COR-L47 (cell line): ENCODE measurements around the gene GATB.
"Not testable (repeated sequence)": the region's sequence is repeated elsewhere in the genome, so short reads cannot be mapped to it uniquely, and the experiment has no call there.

Experiments used
- DNase-seq: peaks from one replicate; lab custom pipeline; 2025; lab: John Stamatoyannopoulos, UW

Gene GATB

DNA sequence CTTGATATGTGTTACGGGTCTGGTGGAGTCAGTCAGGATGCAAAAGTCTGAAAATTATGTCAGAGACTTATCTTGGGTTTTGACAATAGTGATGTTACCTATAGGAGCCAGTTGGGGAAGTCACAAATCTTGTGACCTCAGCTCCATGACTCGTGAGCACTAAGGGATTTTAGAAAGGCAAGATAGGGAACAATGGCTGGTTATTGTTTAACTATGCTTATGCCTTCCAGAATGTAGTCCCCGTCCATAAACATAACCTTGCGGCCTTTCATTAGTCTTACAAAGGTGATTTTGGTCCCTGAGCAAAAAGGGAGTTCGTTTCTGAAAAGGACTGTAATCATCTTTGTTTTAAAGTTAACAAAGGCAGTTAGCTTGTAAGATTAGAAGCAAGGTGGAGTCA lies 23.9 kb upstream of the GATB start:
- DNase-seq: no peak

DNA sequence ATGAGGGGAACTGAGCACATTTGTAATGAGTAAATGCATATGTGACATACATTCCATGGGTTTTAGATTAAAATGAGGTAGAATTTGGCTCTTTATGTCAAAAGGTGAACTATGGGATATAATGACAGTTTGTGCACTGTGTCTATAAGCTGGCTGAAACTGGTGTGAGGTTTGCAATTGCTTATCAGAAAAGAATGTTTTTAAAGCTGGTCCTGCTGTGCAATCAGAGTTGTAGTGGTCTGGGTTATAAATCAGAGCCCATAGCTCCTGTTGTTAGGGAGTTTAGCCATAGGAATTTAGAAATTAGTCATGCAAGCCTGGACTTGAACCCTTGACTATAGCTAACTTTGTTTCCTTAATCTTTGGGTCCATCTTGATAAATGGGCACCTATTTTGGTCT lies 23.1 kb upstream of the GATB start:
- no peak for DNase-seq

DNA sequence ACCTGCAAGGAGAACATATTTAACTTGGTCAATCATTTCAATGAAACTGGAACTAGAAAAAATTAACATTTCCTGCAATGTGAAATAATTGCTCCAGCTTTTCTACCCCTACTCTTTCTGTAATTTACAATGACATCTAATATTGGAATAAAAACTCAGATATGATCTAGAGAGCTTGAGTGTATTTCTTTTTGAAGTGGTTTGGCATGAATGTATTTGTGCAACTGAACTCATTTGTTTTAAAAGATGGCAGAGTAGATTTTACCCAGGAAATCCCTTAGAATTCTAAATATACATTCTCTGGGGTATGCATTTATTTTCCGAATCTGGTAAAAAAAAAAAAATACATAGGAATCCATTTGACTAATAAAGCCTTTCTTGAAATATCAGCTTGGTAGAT lies 21.5 kb upstream of the GATB start:
- DNase-seq: no peak

DNA sequence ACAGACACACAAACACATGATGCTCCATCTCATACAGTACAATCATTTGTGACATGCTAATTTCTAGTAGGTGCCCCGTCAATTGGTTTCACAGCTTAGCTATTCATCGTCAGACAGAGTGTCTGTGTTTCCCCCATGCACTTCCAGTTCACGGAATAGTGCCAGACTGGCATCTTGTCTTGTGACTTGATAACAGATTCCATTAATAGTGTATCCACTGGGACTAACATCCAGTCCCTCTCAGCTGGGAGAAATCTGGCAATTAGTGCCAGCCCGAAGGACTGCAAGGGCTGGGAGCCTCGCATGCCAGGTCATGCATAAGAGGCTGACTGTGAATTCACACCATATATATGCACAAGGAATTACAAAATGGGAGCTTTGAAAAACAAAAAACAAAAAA lies 20.2 kb upstream of the GATB start:
- no peak for DNase-seq

DNA sequence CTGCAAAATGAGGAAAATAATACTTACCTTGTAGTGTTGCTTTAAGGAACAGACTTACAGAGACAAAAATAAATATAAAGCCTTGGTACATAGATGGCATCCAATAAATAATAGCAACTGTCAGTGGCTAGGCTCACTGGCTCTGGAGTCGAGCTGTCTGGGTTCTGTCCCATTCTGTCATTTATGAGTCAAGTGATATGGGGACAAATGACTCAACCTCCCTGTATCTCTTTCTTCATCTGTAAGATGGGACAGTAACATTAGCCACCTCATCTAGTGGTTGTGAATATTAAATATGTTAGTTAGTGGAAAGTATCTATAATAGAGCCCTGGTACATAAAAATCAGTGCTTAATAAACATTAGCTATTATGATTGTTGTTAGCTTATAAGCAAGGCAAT lies 16.7 kb upstream of the GATB start:
- no peak for DNase-seq

DNA sequence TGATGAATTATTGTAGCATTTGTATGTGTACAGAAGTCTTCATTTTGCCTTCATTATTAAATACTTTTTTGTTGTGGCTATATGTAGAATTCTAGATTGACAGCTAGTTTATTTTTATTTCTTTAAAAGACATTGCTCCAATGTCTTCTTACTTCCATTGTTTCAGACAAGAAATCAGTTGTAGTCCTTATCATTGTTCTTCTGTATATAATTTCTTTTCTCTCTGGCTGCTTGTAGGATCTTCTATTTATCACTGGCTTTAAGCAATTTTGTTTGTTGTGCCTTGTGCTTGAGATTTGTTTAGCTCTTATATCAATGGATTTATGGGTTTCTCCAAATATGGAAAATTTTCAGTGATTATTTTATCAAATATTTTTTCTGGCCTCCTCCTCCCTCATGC lies 13.5 kb upstream of the GATB start:
- DNase-seq: no peak

DNA sequence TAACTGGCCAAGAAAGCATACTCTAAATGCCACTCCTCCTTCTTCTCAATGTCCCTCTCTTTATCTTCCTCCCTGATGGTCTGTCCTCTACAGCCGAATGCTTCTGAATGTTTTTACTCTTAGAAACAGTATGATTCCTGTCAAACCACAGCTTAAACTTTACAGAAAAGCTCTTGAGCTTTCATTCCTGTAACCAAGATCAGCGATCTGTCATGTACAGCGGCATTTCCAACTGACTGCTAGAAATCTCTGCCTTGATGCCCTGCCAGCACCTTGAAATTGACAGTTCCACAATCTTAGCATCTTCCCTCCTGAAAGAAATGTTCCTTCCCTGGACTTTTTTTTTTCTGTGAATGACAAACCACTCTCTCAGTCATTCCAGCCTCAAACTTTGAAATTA lies 11.5 kb upstream of the GATB start:
- no peak for DNase-seq

DNA sequence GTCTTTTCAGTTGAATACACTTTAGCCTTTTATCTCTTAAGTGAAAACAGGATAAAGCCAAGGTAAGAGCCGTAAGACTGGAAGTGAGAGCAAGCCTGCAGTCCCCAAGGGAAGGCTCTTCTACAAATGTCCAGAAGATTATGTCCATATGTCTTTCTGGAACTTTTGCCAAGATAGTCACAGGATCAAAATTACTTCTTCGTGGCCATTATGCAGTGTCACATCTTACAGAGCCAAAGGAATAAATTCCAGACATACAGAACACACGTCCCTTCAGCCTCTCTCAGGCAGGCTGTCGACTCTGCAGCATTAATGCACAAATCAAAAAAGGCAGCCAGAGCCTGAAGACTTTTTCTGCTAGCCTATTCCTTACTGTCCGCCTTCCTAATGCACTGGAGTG lies 10.9 kb upstream of the GATB start:
- DNase-seq: no peak

DNA sequence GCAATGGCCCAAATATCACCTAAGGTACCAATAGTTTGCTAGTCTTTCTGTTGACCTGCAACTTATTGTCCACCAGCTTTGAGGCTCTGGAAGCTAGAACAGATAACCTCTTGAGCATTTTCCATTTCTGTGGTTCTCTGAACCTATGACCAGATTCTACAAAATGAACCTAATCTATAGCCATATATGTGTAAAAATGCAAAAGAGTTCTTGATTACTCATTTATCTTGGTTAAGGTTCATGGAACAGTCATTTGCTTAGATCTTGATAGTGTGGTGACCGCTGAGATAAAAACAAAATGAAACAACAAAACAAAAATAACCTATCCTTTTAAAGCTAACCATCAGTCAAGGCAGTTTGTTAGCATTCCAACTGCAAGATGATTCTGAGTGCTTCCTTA lies 9.3 kb upstream of the GATB start:
- DNase-seq: no peak

DNA sequence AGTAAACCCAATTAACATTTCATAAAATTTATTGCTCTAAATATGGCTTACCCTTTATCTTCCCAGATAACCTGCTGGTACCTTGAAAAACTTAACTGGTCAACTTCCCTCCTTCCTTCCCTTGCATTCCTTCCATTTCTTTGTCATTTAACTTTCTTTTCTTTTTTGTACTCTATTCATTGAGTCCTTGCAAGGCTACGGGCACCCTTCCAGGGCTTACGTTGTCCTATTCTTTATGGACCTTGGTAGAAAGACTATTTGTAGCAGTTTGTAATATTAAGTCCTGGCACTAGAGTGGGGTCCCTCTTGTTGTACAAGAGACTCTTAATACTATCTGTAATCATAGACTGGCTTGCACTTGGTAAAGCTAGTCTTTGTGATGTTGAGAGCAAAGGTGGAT lies 8.0 kb upstream of the GATB start:
- no peak for DNase-seq

DNA sequence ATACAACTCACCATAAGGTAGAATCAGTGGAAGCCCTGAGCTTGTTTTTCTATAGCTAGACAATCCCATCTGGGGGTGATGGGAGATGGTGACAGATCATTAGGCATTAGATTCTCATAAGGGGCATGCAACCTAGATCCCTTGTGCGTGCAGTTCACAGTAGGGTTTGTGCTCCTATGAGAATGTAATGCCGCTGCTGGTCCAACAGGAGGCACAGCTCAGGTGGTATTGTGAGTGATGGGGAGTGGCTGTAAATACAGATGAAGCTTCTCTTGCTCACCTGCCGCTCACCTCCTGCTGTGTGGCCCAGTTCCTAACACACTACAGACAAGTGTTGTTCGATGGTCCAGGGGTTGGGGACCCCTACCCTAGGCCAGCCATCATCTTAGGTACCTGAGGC lies 5.9 kb upstream of the GATB start:
- no peak for DNase-seq

DNA sequence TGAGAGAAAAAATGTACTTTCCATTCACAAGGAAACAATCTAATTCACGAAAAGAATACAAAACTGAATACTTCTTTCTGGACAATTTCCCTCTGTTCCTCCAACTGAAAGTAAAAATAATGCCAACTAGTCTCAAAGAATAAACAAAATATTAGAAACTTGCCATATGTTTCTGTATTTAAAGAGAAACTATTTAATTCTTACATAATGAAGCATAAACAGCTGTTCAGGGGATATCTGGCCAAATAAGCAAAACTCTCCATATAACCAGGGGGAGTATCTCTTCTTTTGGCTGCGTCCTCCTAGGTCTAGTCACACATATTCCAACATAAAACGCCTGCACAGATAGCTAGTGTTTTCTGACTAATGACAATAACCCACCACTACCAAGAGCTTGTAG lies 805 bp downstream of the GATB start:
- DNase-seq: no peak

DNA sequence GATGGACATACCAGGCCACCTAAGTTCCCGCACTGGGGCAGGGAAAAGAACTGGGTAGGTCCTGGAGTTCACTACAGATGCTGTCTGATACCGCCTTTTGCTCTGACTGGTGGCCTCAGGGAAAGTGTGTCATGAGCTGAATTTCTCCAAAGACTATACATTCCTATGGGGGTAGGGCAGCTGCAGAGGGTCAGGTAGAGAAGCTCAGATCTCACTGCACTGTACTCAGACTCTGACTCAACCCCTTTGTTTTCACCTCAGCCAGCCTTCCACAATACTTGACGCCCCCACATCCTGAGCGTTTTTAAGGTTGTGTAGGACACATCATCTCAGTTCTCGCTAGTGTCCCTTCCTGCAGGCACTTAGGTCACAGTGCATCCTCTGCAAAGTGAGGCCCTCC lies 7.8 kb downstream of the GATB start:
- no peak for DNase-seq

DNA sequence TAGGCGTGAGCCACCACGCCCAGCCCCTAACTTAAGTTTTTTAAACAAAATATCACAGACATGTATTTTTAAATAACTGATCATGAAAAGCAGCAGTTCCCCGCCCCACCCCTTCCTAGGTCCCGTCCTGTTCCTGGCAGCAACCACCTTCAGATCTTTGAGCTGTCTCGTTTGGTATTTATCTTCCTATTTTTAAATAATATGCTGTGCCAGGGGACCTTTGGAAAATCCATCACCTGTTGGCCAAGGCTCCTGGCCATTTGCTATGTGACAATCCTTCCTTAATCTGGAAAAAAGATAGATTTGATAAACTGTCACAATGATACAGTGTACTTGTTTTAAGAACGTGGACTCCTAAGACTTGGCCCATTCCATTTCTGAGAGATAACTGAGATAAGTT lies 10.7 kb downstream of the GATB start:
- DNase-seq: no peak

DNA sequence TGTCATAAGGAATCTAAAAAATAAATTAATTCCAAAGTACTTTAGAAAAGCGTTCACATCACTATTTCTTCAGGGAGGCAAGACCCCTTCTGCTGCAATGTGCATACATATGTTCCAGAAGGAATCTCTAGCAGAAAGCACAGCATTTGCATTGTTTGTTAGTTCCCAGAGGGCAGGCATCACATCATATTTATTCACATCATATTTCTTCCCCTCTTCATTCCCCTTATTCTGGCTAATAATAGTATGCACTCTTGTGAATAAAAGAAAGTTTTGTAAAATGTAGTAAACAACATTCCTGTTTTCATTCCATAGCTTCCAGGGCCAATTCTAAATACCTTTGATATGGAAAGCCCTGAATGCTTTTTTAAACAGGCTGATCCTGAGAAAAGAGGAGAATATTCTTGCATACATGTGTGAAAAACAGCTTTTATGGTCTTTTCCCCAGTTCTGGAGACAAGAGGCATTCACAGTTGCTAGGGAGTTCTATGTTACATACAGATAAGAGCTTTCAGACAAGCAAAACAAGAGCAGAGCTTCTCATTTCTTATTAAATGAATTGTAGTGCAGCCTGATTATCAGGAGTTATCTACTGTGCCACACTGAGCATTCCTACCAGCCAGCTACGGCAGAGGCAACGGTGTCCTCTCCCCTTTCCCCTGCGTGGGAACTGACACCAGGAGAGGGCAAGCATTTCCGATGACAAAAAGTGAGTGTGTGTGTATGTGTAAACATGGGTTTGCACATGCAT lies 15.2 kb downstream of the GATB start:
- no peak for DNase-seq

DNA sequence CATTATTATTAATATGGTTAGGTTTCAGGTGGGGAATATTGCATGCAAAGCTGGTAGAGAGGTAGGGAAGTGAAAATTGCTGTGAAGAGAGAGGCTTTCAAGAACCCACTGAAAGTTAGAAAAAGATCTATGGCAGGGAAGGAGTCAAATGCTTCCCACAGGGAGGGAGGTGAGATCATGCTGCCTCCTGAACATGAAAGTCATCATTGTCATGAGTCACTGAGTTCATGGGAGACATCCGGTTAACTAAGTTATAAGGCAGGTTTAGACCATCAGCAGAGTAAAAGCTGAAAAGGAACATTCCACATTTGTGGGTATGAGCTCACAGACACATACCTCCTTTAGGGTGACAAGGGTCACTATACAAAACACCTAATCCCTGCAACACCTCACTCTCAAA lies 16.2 kb downstream of the GATB start:
- no peak for DNase-seq

DNA sequence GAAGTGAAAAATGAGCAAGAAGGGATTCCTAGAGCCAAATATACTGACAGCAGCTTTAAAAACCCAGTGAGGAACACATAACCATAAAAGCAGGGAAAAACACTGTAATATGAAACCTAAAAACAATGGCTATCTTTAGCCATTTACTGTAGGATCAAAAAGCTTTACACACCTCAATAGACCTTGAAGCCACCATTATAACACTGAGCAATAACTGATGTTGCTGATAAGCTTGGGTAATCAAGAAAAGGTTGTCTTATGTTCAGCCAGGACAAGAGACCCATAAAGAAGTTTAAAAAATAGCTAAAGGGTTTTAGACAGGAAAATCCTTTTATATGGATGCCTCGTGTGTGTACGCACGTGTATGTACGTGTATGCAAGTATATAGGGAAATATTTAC lies 16.9 kb downstream of the GATB start:
- DNase-seq: no peak

DNA sequence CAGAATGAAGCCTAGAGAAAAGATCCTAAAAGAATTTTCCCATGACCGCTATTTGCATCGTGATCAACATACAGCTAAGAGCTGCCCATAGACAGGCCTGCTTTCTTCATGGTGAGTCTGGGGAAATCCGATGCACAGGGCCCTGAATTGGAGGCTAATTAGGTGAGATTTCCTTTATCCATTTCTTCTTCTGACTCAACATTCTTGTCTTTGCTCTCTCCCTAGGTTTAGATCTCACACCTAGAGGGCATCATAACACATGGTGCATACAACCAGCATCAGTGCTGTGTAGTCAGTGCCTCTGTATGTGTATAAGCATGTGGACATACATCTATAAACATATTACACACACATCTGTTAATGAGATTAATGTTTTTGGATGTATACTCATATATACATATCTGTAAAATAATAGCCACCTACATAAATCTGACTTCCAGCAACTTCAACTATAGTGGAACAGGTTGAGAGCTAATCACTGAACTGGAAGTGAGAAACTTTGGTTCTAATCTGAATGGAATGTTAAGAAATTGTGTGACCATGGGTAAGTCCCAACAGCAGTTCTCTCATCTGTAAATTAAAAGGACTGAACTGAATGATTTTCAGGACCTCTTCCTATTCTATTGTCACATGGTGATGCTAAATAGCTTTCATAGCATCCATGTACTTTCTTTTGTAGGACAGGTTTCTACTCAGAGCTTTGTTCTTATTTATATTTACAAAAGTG lies 17.5 kb downstream of the GATB start:
- DNase-seq: no peak

DNA sequence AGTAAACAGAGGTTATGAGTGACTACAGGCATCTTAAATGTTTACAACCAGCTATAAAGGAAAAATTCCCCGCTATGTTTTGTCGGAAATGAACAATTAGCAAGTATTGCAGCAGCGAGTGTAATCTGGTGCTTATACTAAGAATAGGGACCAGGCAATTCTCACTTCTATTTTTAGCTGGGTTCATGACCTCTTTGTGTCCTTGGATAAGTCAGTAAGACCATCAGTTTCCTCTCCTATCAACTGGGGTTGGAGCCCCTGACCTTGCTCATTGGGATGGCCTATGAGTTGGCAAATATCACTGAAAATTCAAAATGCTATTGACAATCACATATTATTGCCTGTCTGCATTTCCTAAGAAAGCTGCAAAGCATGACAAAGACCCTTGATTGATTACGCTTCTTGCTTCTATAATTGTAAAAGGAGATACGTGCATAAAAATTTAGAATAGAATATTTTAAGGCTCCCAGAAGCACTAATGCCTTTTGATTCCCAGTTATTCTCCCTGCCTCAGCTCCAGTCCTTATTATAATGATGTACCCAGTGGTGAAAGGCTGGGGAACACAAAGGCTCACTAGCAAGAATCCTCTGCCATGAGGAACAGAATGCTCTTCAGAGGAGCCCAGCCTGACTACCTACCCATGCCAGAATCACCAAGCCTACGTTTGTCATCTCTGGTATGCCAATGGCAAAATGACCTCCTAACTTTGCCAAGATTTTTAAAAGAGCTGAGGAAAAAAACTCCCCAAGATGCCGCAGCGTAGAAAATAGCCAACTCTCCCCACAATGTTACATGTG lies 21.9 kb downstream of the GATB start:
- no peak for DNase-seq

DNA sequence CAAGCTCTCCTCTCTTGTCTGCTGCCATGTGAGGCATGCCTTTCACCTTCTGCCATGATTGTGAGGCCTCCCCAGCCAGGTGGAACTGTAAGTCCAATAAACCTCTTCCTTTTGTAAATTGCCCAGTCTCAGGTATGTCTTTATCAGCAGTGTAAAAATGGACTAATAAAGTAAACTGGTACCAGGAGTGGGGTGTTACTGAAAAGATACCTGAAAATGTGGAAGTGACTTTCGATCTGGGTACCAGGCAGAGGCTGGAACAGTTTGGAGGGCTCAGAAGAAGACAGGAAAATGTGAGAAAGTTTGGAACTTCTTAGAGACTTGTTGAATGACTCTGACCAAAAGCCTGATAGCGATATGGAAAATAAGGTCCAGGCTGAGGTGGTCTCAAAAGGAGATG lies 24.0 kb downstream of the GATB start:
- not testable (repeated sequence) for DNase-seq

DNA sequence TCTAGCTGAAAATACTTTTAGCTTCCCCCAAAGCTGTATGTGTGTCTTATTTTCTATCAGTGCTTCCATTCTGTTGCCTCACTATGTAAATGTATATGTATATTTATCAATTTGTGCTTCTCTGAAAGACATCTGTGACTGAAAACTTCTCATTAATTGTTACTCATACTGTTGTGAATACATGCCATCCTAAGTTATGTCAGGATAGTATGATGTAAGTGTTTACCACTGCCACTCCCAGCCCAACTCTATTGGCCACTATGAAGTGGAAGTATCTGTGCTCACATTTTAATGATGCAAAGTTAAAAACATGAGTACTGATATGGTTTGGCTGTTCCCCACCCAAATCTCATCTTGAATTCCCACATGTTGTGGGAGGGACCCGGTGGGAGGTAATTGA lies 24.4 kb downstream of the GATB start:
- no peak for DNase-seq

DNA sequence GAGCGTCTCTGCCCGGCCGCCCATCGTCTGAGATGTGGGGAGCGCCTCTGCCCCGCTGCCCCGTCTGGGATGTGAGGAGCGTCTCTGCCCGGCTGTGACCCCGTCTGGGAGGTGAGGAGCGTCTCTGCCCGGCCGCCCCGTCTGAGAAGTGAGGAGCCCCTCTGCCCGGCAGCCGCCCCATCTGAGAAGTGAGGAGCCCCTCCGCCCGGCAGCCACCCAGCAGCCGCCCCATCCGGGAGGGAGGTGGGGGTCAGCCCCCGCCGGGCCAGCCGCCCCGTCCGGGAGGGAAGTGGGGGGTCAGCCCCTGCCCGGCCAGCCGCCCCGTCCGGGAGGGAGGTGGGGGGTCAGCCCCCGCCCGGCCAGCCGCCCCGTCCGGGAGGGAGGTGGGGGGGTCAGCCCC lies 29.1 kb downstream of the GATB start:
- not testable (repeated sequence) for DNase-seq
